ENCODE measurements around the gene PKP2. TPM values are rescaled to one million over a fixed set of nuclear protein-coding genes. Genes with fewer than 3 reads are reported as not detected.

The PKP2 gene
- total and polyA plus RNA-seq, 9 of the 15 experiments (the other 6 are each of a cell fraction or from before 2014, with no cell fraction given), result 1.6 to 4.2 (median 2.8) TPM

DNA sequence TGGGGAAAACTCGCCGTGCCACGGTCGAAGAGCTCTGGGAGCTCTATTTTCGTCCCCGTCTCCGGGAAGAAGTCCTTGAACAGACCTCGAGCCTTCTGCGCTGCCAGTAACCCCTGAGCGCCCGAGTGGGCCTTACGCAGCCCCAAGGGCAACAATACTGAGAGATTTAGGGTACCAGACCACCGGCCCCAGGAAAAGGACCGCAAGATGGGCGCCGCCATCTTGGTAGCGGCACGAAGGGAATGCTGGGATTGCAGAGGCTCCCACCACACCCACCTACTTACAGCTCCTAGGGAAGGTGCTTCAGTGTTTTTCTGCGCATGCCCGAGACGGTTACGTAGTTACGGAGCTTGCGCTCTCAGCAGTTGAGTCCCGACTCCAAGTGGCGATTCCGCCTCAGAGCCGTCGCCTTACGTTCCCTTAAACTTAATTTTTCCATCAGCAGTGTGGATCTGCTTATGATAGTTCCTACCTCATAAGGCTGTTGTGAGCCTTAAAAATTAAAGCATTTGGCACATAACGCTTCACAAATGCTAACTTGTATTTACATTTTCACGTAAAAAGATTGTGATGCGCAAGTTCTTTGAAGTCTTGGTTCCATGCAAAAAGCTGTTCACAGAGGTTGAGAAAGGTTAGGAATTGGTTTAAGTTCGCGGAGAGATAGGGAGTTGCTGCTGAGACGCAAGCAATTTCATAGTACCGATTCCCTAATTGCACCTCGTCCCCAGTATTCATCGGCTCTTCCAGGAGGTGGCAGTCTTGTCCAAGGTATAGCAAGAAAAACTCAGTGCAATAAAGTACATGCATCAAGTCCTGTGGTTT, 140.7 kb downstream of the PKP2 start, which contains the start of gene YARS2 (continued):
- TF ChIP-seq NR3C1 (CRISPR knock-in tag; IDR thresholded peaks at IDR 0.05), result no peak
- no peak for TF ChIP-seq ZNF444 (CRISPR knock-in tag; IDR thresholded peaks at IDR 0.05)
- TF ChIP-seq TAF15 (IDR thresholded peaks at IDR 0.05; ENCODE audit: low read depth, low read length), result no peak
- TF ChIP-seq ZSCAN32 (CRISPR knock-in tag; IDR thresholded peaks at IDR 0.05), result no peak
- TF ChIP-seq, protein P1, sequence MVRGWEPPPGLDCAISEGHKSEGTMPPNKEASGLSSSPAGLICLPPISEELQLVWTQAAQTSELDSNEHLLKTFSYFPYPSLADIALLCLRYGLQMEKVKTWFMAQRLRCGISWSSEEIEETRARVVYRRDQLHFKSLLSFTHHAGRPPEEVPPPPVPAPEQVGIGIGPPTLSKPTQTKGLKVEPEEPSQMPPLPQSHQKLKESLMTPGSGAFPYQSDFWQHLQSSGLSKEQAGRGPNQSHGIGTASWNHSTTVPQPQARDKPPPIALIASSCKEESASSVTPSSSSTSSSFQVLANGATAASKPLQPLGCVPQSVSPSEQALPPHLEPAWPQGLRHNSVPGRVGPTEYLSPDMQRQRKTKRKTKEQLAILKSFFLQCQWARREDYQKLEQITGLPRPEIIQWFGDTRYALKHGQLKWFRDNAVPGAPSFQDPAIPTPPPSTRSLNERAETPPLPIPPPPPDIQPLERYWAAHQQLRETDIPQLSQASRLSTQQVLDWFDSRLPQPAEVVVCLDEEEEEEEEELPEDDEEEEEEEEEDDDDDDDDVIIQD (CRISPR knock-in tag; IDR thresholded peaks at IDR 0.05), result no peak
- no peak for TF ChIP-seq ZNF561 (CRISPR knock-in tag; conservative IDR thresholded peaks at IDR 0.05)
- 0 out of 2 replicates have a peak, but pooled peaks have one; percentile 23 for TF ChIP-seq GTF2E2 (tag; IDR thresholded peaks at IDR 0.05)
- TF ChIP-seq MECOM (CRISPR knock-in tag; IDR thresholded peaks at IDR 0.05), result no peak
- TF ChIP-seq, protein P2, sequence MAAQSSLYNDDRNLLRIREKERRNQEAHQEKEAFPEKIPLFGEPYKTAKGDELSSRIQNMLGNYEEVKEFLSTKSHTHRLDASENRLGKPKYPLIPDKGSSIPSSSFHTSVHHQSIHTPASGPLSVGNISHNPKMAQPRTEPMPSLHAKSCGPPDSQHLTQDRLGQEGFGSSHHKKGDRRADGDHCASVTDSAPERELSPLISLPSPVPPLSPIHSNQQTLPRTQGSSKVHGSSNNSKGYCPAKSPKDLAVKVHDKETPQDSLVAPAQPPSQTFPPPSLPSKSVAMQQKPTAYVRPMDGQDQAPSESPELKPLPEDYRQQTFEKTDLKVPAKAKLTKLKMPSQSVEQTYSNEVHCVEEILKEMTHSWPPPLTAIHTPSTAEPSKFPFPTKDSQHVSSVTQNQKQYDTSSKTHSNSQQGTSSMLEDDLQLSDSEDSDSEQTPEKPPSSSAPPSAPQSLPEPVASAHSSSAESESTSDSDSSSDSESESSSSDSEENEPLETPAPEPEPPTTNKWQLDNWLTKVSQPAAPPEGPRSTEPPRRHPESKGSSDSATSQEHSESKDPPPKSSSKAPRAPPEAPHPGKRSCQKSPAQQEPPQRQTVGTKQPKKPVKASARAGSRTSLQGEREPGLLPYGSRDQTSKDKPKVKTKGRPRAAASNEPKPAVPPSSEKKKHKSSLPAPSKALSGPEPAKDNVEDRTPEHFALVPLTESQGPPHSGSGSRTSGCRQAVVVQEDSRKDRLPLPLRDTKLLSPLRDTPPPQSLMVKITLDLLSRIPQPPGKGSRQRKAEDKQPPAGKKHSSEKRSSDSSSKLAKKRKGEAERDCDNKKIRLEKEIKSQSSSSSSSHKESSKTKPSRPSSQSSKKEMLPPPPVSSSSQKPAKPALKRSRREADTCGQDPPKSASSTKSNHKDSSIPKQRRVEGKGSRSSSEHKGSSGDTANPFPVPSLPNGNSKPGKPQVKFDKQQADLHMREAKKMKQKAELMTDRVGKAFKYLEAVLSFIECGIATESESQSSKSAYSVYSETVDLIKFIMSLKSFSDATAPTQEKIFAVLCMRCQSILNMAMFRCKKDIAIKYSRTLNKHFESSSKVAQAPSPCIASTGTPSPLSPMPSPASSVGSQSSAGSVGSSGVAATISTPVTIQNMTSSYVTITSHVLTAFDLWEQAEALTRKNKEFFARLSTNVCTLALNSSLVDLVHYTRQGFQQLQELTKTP (IDR thresholded peaks at IDR 0.05; ENCODE audit: low read depth in 1 of 2, partially characterized antibody in 2 of 2), result peak in 1 of 2 experiments; percentile 50
- no peak for TF ChIP-seq TARDBP (IDR thresholded peaks at IDR 0.05)
- TF ChIP-seq HNRNPH1 (optimal IDR thresholded peaks at IDR 0.05; ENCODE audit: low read depth, low read length), result no peak
- TF ChIP-seq, protein P3, sequence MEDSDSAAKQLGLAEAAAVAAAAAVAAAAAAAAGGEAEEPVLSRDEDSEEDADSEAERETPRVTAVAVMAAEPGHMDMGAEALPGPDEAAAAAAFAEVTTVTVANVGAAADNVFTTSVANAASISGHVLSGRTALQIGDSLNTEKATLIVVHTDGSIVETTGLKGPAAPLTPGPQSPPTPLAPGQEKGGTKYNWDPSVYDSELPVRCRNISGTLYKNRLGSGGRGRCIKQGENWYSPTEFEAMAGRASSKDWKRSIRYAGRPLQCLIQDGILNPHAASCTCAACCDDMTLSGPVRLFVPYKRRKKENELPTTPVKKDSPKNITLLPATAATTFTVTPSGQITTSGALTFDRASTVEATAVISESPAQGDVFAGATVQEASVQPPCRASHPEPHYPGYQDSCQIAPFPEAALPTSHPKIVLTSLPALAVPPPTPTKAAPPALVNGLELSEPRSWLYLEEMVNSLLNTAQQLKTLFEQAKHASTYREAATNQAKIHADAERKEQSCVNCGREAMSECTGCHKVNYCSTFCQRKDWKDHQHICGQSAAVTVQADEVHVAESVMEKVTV (CRISPR knock-in tag; IDR thresholded peaks at IDR 0.05), result peak; percentile 97
- no peak for TF ChIP-seq KHSRP (IDR thresholded peaks at IDR 0.05)
- TF ChIP-seq XRCC5 (IDR thresholded peaks at IDR 0.05; ENCODE audit: low read depth, low read length), result no peak
- TF ChIP-seq ZNF3 (CRISPR knock-in tag; IDR thresholded peaks at IDR 0.05), result no peak
- TF ChIP-seq, protein P4, sequence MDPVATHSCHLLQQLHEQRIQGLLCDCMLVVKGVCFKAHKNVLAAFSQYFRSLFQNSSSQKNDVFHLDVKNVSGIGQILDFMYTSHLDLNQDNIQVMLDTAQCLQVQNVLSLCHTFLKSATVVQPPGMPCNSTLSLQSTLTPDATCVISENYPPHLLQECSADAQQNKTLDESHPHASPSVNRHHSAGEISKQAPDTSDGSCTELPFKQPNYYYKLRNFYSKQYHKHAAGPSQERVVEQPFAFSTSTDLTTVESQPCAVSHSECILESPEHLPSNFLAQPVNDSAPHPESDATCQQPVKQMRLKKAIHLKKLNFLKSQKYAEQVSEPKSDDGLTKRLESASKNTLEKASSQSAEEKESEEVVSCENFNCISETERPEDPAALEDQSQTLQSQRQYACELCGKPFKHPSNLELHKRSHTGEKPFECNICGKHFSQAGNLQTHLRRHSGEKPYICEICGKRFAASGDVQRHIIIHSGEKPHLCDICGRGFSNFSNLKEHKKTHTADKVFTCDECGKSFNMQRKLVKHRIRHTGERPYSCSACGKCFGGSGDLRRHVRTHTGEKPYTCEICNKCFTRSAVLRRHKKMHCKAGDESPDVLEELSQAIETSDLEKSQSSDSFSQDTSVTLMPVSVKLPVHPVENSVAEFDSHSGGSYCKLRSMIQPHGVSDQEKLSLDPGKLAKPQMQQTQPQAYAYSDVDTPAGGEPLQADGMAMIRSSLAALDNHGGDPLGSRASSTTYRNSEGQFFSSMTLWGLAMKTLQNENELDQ (CRISPR knock-in tag; IDR thresholded peaks at IDR 0.05; ENCODE audit: borderline replicate concordance), result no peak
- TF ChIP-seq ZBTB1 (CRISPR knock-in tag; IDR thresholded peaks at IDR 0.05; ENCODE audit: borderline replicate concordance, low read depth), result no peak
- no peak for TF ChIP-seq TEAD4 (IDR thresholded peaks at IDR 0.05; ENCODE audit: low read length)
- no peak for TF ChIP-seq TEAD4 (CRISPR knock-in tag; IDR thresholded peaks at IDR 0.05; ENCODE audit: borderline replicate concordance)
